ENCODE measurements around the gene VPS37C.
"Not testable (repeated sequence)": the region's sequence is repeated elsewhere in the genome, so short reads cannot be mapped to it uniquely, and the experiment has no call there.

GRCh38 chr11:61207636-61208310 lies 46.5 kb upstream of the VPS37C start:
- TF ChIP-seq EZH2, EZH2phosphoT487 (IDR thresholded peaks at IDR 0.05): not testable (repeated sequence)
- TF ChIP-seq, protein P1, sequence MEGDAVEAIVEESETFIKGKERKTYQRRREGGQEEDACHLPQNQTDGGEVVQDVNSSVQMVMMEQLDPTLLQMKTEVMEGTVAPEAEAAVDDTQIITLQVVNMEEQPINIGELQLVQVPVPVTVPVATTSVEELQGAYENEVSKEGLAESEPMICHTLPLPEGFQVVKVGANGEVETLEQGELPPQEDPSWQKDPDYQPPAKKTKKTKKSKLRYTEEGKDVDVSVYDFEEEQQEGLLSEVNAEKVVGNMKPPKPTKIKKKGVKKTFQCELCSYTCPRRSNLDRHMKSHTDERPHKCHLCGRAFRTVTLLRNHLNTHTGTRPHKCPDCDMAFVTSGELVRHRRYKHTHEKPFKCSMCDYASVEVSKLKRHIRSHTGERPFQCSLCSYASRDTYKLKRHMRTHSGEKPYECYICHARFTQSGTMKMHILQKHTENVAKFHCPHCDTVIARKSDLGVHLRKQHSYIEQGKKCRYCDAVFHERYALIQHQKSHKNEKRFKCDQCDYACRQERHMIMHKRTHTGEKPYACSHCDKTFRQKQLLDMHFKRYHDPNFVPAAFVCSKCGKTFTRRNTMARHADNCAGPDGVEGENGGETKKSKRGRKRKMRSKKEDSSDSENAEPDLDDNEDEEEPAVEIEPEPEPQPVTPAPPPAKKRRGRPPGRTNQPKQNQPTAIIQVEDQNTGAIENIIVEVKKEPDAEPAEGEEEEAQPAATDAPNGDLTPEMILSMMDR (IDR thresholded peaks at IDR 0.05): not testable (repeated sequence)
